ENCODE data around the gene MGLL. TPM values are rescaled to one million over a fixed set of nuclear protein-coding genes. Genes with fewer than 3 reads are reported as not detected.

MGLL gene
- total RNA-seq, 1 experiment from 2014 or later: 0.94 TPM

GRCh38 chr3:127699416-127700300 is 122.7 kb downstream of the MGLL start:
- Mint-ChIP-seq H3K27ac (no peak overlapping the region), H3K4me3 (no peak overlapping the region), H3K9me3 (peaks cover 17% of the 10 kb centered on the region), H3K27me3 (ENCODE audit: low read depth) (no peaks in the 10 kb centered on the region), H3K36me3 (no peaks in the 10 kb centered on the region), H3K4me1 (peaks cover 3% of the 10 kb centered on the region)
- ChIA-PET CTCF (interaction anchor here (0.7 to 1.1 kb wide), 4 partner anchors 8 to 124 kb away, joined by 3 to 4 read pairs (median 3); no protein-coding TSS in a partner anchor), POLR2A (no interaction called here)
- no peak for ATAC-seq
- no peak for DNase-seq (ENCODE audit: low spot score)
- no peak for TF ChIP-seq IRF2 (CRISPR knock-in tag; IDR thresholded peaks at IDR 0.05; ENCODE audit: borderline replicate concordance, low read depth)
- TF ChIP-seq ZNF281 (CRISPR knock-in tag; IDR thresholded peaks at IDR 0.05): no peak
- no peak for TF ChIP-seq ATF6 (CRISPR knock-in tag; IDR thresholded peaks at IDR 0.05)
- no peak for TF ChIP-seq SOX15 (CRISPR knock-in tag; IDR thresholded peaks at IDR 0.05)
- no peak for TF ChIP-seq OVOL2 (CRISPR knock-in tag; IDR thresholded peaks at IDR 0.05; ENCODE audit: borderline replicate concordance)
- no peak for TF ChIP-seq TEAD1 (CRISPR knock-in tag; IDR thresholded peaks at IDR 0.05)
- no peak for TF ChIP-seq PREB (CRISPR knock-in tag; IDR thresholded peaks at IDR 0.05; ENCODE audit: borderline replicate concordance)
- no peak for TF ChIP-seq AFF4 (CRISPR knock-in tag; IDR thresholded peaks at IDR 0.05; ENCODE audit: borderline replicate concordance)
- no peak for TF ChIP-seq E2F5 (CRISPR knock-in tag; IDR thresholded peaks at IDR 0.05)
- no peak for TF ChIP-seq FOXP4 (CRISPR knock-in tag; IDR thresholded peaks at IDR 0.05)
- TF ChIP-seq CDX4 (CRISPR knock-in tag; IDR thresholded peaks at IDR 0.05; ENCODE audit: borderline replicate concordance): no peak
- TF ChIP-seq ZNF425 (CRISPR knock-in tag; conservative IDR thresholded peaks at IDR 0.05): no peak
